Hematopoietic multipotent progenitor cell treated with erythropoietin and hydrocortisone succinate and interleukin-3 and kit ligand, for 6 days (in vitro differentiated cells): ENCODE results near the gene LXN.
"Not testable (repeated sequence)": the region's sequence is repeated elsewhere in the genome, so short reads cannot be mapped to it uniquely, and the experiment has no call there.

Experiments
- DNase-seq: peaks from one replicate; pipeline ENCODE4 v3.0.0-alpha.2; 2015

Gene LXN

GRCh38 chr3:158672215-158673176 lies at the start of gene LXN:
LXN (minus strand) TSS chr3:158672648; CDS start chr3:158672478, 170 bp downstream.
- DNase-seq: peak; percentile 96

- no peak for DNase-seq
Observed at GRCh38 chr3:158722108-158722507, 49.7 kb upstream of the LXN start.

- DNase-seq: no peak
Observed at GRCh38 chr3:158718490-158719170, 46.2 kb upstream of the LXN start.

- DNase-seq: no peak
Observed at GRCh38 chr3:158717576-158717975, 45.1 kb upstream of the LXN start.

- DNase-seq: peak; percentile 94
Observed at GRCh38 chr3:158713094-158713499, 40.6 kb upstream of the LXN start.

DNA sequence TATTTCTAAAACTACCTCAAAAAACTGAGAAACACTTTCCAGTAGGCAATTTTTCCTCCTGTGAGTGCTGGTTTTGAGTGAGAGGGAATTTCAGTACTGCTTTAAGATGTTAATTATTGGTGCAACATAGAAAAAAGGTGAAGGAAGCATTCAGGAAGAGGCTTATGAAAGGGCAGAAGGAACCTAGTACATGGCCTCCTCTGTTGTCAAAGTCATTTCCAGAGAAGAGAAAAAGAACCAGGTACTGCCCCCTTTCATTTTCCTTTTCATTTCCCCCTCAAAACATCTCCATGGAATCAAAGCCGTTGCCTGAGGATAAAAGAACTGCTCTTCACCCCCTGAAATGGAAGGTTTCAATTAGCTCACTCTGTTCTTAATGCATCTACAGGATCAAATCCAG lies 40.0 kb upstream of the LXN start:
- no peak for DNase-seq

- DNase-seq: no peak
Observed at GRCh38 chr3:158711886-158712285, 39.4 kb upstream of the LXN start.

DNA sequence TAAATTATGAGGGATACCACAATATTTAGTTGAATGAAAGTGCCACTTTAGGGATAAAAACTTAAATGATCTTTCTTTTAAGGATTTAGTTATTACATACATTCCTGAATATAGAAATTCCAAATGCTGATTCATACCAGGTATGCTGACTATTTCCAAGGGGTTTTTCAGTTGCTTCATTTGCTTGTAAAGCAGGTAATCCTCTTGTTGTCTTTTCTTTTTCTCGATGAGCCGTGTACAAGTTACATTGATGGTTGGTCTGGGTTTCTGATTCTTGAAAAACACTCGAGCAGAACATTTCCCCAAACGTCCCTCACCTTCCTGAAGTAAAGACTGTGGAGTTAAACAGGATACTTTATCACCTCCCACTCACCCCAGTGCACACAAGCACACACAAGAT lies 38.2 kb upstream of the LXN start:
- DNase-seq: no peak

DNA sequence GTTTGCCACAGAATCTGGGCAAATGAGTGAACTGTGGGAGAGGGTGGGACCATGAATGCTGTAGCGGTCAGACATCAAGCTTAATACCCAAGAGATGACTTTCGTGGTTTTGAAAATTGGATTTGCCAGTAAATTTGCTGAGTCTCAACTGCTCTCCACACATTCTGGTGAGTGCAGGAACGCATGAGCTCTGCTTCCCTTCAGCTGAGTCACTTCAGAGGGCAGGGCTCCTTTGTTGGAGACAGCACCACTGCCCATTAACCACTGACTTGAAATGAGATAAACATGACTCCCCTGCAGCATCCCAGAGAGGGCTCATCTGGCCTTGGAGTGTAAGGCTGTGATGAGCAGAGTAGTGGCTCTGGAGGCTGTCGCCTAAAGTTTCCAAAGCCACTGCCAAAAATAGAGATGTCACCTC lies 37.2 kb upstream of the LXN start:
- peak; percentile 93 for DNase-seq

DNA sequence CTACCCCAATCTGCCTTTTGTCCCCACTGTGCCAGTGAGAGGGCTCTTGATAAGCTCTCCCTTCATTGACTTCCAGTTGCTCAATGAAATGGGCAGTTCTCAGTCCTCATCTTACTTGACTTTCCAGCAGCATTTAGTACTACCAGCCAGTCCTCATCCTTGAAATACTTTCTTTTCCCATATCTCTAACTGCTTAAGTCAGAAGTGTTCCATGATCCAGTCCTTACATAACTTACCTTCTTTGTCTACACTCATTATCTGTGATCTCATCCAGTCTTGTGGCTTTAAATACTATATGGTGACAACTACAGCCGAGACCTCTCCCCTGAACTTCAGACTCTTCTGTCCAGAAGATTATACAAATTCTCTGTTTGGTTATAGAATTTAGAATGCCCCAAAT lies 31.1 kb upstream of the LXN start:
- no peak for DNase-seq

DNA sequence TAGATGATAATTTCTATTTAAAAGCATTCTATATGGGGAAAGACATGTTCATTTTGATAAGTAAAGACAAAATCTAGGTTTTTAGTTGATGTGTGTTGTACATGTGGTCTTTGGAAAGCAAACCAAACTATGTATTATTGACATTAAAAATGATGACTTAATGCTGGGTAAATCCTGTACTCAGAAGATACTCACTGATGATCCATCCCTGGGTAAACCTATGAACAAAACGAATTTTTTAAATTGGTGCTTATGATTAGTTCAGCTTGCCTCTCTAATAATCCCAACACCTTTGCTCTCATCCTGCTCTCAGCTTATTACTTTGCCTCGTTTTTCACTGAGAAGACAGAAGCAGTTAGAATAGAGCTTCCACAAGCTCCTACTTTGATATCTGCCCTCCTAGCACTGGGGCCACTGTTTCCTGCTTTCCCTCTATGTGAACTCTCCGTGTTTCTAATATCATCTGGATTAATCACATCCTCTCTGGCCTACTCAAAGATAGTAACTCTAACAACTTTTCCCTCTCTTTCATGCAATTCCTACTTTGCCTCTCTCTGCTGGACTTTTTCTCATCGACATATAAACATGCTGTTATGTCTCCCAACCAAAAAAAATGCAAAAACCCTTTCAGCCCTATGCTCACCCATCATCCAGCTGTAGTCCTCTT lies 30.5 kb upstream of the LXN start:
- DNase-seq: no peak

DNA sequence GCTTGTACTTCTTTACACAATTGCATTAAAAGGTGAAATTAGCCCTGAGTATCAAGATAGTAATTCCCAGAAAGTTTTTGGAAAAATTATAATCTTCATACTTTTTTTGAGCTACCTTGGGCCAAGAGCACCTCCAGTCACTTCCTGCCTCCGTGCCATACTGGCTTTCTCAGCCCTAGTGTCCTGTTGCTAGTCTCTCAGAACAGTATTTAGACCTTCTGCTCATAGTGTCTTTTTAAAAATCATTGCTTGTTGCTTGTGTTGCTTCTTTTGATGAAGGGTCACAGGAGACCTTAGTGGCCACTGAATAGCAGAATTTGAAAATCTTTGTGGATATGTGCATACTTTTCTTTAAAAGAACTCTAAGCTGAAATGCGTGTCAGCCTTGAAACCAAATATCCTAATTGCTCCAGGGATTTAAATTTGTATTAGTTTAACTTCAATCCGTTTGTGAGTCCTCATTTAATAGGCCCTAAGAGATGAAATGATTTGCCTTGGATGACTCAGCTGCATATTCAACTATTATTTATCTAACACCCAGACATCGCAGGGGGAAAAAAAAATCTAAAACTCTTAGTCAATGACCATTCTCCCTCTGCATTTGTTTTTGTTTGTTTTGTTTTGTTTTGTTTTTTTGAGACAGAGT lies 29.1 kb upstream of the LXN start:
- DNase-seq: no peak

DNA sequence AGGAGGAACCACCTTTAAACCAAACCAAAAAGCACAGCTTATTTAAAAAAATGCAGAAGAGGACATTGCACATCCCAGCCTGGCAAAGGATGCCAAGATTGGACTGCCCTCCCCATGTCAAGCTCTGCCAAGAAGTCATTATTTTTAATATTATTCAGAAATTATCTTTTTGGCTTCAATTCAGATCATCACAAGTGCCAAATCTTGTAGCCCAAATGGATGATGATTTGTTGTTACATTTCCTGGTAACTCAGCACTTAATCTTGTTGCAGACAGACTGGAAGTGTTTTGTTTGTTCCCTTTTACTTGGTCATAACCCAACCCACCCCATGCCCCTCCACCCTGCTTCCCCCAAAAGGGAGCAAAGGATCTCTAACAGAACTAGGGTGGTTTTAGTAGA lies 28.1 kb upstream of the LXN start:
- peak; percentile 56 for DNase-seq

GRCh38 chr3:158696618-158697017 lies 24.2 kb upstream of the LXN start:
- no peak for DNase-seq

GRCh38 chr3:158693866-158694456 lies 21.5 kb upstream of the LXN start:
- DNase-seq: not testable (repeated sequence)

GRCh38 chr3:158685159-158685558 lies 12.7 kb upstream of the LXN start:
- no peak for DNase-seq

DNA sequence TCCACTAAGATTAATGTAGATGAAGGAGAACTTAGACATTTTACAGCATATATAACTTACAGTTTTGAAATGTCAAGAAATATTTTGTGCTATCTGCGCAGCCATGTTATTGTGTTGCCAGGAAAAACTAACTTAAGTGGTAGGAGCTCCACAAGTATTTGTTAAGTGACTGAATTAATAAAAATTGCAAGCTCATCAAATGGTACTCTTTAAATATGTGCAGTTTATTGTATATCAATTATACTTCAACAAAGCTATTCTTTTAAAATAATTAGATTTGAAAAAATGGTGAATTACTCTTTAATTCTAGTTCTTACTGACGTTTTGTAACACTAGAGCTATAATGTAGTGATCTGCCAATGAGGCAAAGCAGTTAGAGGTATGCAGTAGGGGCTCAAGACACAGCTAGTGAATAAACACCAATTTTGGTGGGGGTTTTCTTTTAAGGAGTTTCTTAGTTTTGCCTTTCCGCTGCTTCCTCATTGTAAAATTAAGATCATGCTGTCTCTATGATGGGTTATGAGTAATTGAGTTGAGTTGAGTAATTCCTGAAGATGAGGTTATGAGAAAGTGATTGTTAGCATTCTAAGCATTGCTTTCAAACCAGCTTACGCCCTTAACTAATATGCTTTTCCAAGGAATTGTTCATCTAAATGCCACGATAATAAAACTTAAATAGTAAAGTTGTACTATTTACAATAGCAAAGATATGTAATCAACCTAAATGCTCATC lies 10.9 kb upstream of the LXN start:
- no peak for DNase-seq

DNA sequence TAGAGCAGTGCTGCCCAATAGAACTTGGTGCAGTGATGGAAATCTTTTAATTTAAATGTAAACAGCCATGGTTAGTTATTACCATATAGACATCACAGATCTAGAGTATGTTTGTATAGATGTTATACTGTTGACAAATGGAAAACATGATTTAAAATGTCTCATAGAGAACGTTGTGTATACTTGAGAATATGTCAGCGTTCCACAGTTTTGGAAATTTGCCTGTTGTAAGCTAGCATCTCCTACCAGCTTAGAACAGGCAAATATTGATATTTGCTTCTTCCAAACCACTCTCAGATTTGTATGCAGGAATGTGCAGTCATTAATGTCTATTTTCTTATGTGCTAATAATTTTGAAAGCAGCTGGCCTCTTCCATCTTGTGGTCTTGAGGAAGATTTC lies 8.4 kb upstream of the LXN start:
- DNase-seq: no peak

DNA sequence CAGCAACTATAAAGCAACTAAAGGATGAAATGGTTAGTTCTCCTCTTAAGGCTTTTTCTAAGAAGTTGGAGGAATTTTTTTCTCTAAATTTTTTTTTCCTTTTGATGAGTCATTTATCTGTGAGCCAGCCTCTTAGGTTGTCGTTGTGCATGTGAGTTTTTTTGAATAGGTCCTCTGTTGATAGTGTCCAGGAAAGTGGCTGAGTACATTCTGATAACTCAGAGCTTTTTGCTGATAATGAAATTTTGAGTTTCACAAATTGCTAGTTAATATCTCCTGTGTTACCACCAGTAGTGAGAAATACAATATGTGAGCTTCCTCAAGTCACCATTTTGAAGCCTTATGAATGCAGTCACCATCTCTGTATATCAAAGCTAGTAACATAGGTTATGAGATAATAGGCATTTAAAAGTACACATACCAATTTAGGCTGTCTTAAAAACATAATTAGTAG lies 7.1 kb upstream of the LXN start:
- peak; percentile 96 for DNase-seq

DNA sequence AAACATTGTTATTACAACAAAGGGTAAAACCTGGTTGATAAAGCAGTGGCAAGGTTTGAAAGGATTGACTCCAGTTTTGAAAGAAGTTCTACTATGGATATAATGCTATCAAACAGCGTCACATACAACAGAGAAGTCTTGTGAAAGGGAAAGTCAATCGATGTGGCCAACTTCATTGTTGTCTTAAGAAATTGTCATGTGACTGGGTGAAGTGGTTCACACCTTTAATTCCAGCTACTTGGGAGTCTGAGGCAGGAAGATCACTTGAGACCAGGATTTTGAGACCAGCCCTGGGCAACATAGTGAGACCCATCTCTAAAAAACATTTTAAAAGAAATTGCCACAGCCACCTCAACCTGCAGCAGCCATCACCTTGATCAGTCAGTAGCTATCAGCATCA lies 6.2 kb upstream of the LXN start:
- DNase-seq: no peak

DNA sequence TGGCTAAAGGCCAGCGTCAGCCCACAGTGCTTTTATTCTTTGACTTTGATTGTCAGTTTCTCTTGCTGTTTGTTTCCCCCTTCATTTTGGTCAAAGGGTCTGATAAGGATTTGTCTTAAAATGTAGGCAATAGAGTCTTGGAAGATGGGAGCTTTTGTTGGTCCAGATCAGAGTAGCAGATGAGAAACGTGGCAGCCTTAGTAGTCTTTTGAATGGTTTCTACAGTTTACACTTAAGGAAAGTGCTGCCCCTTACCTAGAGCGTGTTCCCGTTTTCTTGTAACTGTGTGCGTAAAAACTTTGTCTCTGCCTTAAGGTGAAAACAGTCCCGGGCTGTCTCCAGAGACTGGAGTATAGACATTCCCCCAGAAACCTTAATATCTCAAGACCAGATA lies 630 bp downstream of the LXN start:
- peak; percentile 47 for DNase-seq

- DNase-seq: no peak
Observed at GRCh38 chr3:158668506-158668905, 3.9 kb downstream of the LXN start.
